CD4-positive, alpha-beta T cell treated with Interleukin-1 beta for 1 hour (primary cell): Measurements from ENCODE around the gene ZBTB7B.
"Not testable (repeated sequence)": the region's sequence is repeated elsewhere in the genome, so short reads cannot be mapped to it uniquely, and the experiment has no call there.

ENCODE experiments used
- DNase-seq, 2 donors: peaks; one replicate each; pipeline ENCODE4 v3.0.0-alpha.2; 2020 to 2022

ZBTB7B gene

GRCh38 chr1:154989195-154989860 is 13.3 kb upstream of the ZBTB7B start:
- no peak for DNase-seq

DNA sequence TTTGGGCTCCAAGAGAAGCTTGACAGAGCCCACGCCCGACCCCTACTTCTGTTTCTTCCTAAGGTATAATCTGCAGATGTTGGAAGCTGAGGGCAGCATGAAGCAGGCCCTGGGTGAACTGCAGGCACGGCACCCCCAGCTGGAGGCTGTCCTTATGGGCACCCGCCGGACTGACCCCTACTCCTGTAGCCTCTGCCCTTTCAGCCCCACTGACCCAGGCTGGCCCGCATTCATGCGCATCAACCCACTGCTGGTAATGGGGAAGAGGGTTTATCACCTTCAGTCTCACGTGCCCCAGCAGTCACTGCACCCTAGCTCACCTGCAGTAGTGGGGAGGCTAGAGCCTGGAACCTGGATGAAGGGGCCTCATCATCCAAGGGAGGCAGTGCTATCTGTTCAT is 12.3 kb upstream of the ZBTB7B start:
- no peak for DNase-seq

- DNase-seq, result no peak
Observed at GRCh38 chr1:154992721-154993571, 9.7 kb upstream of the ZBTB7B start.

GRCh38 chr1:154993572-154994268 is 8.9 kb upstream of the ZBTB7B start, which contains the start of gene LENEP:
Gene LENEP (plus strand): TSS chr1:154993586. CDS start chr1:154993608, 22 bp downstream.
- no peak for DNase-seq

GRCh38 chr1:154994269-154994587 is 8.4 kb upstream of the ZBTB7B start:
- DNase-seq, result no peak

GRCh38 chr1:154994591-154994990 is 8.0 kb upstream of the ZBTB7B start:
- DNase-seq, result no peak

- not testable (repeated sequence) for DNase-seq
Observed at GRCh38 chr1:154995301-154995983, 7.2 kb upstream of the ZBTB7B start.

DNA sequence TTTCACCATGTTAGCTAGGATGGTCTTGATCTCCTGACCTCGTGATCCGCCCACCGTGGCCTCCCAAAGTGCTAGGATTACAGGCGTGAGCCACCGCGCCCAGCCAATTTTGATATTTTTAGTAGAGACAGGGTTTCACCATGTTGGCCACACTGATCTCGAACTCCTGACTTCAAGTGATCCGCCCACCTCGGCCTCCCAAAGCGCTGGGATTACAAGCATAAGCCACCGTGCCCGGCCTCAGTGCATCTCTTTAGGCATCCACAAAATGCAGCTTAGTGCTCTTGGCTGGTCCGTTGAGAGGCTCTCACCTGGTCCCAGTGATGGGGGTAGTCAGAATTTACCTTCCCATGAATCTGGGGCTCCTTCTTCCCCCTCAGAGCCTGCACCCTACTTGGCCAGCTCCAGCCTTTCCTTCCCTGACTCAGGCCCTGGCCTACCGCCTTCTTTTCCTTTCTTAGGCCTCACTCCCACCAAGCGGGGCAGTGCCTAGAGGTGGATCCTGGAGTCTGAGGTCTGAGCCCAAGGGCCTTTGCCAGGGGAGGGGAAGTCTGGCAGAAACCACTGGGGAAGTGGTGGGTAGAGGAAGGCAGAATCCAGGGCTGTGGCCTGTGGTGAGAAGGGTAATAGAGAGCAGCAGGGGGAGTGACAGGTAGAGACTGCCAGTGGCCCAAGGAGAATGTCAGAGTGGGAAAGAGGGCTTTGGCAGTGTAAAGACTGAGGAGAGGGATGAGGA is 5.5 kb upstream of the ZBTB7B start:
- no peak for DNase-seq

DNA sequence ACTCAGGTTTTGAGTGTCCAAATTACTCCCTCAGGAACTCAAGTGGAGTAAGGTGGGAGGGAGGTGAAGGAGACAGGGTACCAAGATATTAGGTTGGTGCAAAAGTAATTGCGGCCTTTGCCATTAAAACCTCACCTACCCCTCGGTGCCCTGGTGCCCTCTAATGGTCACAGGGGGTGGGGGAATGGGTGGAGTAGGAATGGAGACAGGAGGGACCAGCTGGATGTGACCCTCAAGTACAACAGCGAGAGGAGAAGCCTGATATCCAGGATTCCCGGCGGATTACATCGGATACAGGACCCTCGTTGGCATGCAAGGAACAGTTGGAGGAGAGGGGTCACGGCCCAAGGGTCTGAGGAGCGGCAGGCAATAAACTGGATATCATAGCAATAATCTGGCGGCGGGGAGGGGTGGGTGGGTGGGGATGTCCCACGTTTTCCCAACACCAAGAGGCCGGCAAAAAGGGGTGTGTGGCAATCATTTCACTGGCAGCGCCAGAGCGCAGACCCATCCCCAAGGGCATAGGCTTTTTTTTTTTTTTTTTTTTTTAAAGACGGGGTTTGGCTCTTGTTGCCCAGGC is 4.3 kb upstream of the ZBTB7B start:
- no peak for DNase-seq

- DNase-seq, result peak; percentile 74 to 75
Observed at GRCh38 chr1:154998818-154999570, 3.6 kb upstream of the ZBTB7B start.

- DNase-seq, result peak in 1 of 2 donors; percentile 55
Observed at GRCh38 chr1:154999571-155000410, 2.8 kb upstream of the ZBTB7B start.

DNA sequence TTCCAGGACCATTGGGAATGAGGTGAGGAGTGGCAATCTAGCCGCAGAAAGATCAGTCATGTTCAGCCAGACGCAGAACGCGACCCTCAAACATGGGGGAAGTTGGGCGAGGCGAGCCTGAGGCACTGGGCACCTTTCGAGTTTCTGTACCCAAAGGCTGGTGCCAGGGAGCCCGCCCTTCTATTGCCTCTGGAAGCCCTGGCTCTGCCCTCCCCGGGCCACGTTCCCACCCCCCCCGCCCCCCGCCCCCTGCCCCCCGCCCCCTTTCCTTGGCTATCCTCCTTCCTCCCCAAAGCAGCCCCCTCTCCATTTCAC is 2.2 kb upstream of the ZBTB7B start:
- no peak for DNase-seq

- DNase-seq, result peak; percentile 78 to 81
Observed at GRCh38 chr1:155000726-155001424, 1.7 kb upstream of the ZBTB7B start.

DNA sequence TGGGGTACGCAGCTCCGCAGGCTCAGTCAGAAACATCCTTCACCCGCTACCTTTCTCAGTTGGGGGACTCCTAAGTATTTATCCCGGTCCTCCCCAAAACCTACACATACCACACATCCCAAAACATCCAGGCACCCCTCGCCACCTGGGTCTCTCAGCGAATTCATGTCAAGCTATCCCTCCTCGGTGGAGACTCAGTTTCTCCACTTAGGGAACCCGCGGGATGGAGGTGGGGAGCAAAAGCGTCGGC is 1.3 kb upstream of the ZBTB7B start:
- DNase-seq, result no peak

DNA sequence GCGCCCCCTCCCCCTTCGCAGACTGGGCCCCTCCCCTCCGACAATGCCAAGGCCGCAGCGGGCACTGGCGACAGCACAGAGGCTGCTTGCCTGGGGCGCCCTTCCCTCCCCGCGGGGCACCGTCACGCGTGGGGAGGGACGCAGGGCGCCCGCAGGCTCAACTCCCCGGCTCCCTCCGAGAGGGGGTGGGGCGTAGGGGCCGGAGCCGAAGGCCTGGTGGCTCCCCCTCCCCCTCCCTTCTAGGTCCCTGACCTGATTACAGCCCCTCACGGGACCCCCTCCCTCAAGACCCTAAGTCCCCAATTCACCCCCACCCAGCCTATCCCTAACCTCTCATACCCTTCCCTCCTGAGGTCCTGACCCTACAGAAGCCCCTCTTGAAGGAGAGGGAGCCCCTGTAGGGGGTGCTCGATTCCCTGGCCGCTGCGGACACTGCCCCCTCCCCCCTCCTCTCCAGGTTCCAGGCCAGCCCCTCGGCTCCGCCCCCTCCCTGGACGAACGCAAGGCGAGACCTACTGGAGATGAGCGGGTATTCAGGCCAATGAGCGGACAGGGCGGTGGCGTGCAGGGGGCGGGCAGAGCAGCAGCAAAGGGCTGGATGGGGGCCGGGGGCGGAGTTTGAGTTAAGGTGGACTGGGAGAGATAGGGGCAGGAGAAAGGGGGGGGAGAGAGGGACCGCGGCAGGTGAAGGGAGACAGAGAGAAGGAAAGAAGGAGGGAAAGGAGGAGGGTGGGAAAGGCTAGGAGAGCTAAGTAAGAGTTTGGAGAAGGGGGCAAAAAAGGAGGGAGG is 733 bp upstream of the ZBTB7B start:
- peak; percentile 97 to 98 for DNase-seq

GRCh38 chr1:155003227-155003765 is 694 bp downstream of the ZBTB7B start:
- DNase-seq, result no peak

DNA sequence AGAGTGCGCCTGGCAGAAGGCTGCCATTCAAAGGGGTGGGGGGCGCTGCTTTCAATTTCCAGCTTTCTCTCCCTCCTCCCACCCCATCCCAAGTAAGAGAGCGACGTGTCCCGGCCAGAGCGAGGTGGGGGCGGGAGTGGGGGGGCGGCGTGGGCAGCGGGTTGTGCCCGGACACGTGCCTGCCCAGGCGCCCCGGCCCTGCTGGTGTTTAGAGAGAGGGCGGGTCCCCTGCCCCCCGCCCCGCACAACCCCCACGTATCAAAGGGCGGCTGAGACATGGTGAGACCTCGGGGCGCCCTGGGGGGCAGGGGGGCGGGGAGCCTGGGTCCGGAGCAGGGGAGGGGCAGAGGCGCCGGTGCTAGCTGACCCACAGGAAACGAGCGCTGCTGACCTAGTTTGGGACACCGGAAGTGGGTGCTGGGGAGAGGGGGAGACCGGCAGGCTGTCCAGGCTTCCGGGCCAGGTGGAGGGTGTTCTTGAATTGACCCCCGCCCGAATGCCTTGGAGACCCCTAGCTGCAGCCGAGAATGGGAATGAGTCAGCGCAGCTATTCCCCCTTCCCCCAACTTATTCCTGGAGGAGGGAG is 1.3 kb downstream of the ZBTB7B start:
- no peak for DNase-seq

DNA sequence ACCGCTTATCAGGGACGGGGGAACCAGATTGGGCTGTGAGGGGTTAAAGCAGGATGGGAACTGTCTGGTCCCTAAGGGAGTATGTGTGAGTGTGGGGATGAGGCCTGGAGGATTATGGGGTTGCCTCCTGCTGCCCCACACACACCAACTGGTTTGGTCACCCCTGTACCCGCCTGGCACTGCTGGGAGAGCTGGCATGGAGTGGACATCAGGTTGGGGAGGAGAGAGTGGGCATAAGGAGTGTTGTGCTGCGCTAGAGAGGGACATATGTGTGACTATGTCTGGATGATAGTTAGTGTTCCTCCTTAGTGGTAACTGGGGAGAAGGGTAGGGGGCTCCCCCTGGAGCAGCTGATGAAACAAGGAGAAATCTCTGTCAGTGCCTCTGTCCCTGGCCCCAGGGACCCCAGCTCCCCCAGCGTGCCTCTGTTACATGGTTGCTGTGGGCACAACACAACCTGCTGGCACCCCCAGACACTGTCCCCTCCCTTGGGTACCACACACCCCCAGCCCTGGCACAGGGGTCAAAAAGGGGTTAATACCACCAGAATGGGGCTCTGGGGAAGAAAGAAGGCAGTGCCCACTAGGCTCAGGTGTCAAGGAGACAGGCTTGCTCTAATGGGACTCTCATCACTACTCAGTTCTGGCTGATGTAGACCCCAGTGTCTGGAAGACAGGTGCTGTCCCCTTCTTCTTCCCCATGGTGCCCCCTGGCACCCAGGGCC is 1.9 kb downstream of the ZBTB7B start:
- no peak for DNase-seq
